ENCODE measurements around the gene RSAD1.

Gene RSAD1

DNA sequence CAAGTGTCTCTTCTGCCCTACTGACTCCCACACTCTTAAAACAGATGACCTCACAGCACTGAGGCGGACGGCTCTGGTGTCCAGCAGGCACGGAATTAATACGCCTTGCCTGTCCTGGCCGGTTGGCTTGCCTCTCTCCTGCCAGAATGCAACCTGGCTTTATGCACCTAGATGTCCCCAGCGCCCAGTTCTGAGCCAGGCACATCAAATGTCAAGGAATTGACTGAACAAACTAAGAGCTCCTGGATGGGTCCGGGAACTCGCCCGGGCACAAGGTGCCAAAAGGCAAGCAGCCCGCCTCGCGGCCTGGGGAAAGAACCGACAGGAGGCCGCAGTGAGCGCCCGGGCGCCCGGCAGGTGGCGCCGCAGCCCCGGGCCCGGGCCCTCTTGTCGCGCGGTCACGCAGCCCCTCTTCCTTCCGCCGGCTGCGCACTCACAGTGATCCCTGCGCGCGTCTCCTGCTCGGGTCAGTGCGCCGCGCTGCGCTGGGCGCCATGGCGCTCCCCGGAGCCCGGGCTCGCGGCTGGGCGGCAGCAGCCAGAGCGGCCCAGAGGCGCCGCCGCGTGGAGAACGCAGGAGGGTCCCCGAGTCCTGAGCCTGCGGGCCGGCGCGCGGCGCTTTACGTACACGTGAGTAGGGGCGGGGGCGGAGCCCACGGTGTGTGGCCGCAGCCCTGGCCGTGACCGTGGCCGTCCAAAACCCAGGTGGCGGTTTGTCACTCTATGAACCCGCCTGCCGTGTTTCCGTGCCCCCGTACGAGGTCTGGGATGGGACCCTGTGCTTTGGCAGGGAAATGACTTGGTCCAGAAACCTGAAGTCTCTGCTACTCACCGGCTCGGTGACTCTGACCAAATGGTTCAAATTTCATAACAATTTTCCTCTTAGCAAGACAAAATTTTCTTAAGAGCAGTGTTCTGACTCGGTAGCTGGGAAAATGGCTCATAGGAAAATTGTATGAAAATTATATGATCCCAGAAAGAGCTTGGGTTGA is at the start of gene RSAD1:
Gene RSAD1, plus strand, starts transcription at position 470 of the 991 bp plus-strand sequence. Its CDS starts 25 bp downstream, at position 495.
- DNase-seq: peak; percentile 72 to 77

DNA sequence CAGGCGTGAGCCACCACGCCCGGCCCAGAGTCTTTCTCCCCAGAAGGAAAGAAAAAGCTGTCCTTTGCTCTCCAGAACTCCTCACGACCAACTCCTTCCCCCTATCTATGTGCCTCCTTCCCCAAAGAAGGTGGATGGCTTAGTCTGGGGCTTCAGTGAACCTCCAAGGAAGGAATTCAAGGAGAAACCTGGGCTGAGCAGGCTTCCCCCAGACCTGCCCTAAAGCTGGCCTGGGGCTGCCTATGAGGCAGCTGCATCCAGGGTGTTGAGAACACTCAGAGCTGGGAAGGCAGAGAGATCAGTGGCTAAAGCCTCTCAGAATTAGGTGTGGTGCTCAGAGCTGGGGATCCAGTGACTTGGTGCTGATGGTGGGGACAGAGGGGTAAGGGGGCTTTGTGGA is 48.9 kb upstream of the RSAD1 start:
- DNase-seq: no peak

DNA sequence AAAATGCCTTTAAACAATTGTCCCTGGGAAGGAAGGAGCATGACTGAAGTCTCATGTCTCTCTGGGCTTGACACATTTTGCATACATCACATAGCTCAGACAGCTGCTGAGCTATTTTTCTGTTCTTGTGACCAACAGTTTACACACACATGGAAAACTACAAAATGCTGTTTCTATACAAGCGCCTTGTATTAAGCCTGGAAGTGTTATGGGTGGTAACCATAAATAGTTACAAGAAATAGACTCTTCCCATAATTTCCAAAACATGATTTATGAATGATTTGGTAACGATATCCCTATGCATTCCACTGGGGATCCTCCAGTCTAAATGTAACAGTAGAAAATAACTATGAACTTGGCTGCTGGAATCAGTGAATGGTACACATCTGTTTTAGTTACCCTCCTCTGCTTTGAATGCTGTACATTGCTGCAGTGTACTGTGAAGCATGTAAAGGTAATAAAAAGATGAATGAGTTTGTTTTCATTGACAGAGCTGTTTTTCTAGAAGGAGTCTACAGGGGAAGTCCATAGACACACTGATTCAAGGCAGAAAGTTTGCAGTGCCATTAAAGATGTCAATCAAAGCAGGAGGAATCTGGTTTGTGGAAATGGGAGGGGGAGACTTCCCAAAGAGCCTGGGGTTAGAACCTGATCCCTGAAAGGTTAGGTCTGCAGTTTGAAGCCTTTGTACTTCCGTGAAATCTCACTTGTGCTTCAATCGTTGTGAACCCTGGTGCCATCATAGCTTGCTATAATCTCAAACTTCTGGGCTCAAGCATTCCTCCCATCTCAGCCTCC is 47.6 kb upstream of the RSAD1 start:
- DNase-seq: no peak

DNA sequence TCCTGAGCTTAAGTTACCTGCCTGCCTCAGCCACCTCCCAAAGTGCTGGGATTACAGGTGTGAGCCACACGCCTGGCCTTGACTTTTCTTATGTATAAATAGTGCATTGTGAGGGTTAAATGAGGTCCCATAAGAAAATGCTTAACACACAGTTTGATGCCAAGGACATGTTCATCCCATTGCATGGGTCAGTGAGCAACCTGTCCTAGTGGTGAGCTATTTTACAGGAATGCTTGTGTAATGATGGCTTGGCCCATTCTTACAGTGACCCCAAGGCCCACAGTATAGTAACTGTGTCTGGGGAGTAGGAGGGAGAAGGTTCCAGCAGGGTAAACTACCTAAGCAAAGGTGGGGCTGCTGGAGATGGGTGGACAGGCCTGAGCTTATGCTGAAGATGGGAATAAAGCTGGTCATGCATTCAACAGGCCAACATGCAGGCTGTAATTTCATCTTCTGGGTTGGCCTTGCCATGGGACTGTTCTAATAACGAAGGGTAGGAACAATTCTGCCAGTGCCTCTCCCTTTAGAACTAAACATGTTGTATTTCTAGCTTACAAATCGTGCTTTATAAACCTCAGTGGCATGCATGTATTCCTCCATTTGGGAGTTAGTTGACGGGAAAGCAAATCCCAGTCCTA is 46.4 kb upstream of the RSAD1 start:
- no peak for DNase-seq

DNA sequence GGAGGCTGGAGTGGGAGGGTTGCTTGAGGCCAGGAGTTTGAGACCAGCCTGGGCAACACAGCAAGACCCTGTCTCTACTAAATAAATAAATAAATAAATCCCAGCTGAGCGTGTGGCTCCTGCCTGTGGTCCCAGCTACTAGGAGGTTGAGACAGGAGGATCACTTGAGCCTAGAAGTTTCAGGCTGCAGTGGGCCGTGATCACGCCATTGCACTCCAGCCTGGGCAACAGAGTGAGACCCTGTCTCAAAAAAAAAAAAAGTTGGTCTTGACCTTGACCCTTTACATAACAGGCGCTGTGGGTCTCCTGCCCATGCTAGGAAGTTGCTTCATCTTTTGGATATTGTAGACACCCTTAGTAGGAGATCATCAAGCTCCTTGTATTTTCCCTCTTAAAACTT is 41.3 kb upstream of the RSAD1 start:
- no peak for DNase-seq

DNA sequence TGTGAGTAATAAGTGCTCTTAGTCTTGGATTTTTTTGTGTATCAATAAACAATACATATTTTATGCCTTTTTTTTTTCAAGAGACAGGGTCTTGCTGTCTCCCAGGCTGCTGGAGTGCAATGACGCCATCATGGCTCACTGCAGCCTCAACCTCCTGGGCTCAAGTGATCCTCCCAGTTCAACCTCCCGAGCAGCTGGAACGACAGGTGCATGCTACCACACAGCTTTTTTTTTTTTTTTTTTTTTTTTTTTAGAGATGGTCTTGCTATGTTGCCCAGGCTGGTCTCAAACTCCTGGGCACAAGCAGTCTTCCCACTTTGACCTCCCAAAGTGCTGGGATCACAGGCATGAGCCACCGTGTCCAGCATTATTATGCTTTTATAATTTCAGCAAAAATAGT is 39.7 kb upstream of the RSAD1 start:
- no peak for DNase-seq

DNA sequence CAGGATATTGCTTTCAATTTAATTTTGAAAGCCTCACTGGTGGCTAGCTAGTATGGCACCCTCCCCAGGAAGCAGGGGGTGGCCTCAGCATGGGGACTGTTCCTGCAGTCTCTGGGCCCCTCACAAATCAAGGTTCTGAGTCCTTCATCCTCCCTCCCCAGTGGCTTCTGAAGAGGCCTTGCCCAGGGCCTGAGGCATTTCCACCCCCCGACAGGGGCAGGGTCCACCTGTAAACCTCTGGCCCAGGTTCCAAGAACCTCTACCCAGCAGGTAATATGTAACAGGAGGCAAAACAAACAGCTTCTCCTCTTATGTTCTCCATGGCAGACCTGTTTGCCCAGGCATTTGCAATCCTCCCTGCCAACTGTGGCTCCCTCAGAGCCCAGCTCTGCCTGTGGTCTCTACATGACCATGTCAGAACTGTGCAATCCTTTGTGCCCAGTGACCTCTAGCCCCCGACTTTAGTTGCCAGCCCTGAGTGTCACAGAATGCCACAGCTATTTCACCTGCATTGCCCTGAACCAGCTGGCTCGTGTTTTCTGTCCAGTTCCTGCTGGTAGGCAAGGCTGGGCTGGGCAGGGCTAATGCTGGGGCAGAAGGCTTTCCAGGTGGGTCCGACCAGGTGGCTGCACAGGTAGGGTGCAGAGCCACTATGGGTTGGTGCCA is 38.4 kb upstream of the RSAD1 start:
- DNase-seq: no peak

DNA sequence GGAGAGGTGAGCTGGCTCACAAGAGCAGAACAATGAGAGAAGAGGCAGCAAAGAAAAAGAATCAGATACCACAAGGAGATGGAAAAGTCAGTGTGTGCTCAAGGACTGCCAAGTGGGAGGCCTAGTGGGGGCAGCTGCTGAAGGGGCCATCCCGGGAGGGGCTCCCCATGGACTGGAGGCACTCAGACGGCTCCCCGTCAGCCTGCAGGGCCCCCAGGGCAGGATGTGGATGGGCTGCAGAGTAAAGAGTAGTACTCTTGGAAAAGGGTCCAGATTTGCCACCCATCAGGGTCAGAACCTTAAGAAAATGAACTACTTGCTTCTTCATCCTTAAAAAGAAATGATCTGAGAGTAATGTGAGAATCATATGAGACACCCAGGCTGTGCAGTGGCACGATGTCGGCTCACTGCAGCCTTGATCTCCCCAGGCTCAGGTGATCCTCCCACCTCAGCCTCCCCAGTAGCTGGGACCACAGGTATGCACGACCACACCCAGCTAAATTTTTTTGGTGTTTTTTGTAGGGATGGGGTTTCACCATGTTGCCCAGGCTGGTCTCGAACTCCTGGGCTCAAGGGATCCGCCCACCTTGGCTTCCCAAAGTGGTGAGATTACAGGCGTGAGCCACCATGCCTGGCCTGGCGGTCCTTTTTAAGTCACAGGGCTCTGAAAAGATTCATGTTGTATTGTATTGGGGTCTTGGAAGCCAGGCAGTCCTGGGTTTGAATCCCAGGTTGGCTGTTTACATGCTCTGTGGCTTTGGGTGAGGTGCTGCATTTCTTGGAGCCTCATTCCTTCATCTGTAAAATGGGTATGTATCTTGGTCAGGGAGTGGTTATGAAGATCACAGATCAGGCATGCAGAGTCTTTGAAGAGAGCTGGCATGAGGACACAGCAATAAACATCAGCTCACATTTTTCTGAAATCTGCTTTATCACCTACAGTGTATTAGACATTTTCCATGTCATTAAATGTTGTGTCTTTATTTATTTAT is 37.5 kb upstream of the RSAD1 start:
- DNase-seq: no peak

DNA sequence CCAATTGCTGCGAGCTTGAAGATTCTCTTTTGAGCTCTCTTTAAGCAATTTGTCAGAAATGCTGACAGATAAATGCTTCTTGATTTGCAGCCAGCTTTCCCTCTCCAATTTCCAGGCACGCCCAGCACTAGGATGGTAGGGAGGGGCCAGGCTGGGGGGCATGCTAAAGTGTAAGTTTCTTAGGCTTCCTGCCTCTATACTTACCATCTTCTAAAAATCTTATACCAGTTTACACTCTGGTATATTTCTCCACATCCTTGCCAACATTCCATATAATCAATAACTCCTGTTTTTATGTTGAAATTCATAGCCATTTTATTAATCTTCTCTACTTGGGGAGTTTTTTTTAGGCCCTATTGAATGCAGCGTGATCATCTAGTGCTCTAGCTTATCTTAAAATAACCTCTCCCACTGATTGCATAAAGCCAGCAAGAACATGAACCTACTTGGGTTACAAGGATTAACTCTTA is 35.1 kb upstream of the RSAD1 start:
- no peak for DNase-seq

DNA sequence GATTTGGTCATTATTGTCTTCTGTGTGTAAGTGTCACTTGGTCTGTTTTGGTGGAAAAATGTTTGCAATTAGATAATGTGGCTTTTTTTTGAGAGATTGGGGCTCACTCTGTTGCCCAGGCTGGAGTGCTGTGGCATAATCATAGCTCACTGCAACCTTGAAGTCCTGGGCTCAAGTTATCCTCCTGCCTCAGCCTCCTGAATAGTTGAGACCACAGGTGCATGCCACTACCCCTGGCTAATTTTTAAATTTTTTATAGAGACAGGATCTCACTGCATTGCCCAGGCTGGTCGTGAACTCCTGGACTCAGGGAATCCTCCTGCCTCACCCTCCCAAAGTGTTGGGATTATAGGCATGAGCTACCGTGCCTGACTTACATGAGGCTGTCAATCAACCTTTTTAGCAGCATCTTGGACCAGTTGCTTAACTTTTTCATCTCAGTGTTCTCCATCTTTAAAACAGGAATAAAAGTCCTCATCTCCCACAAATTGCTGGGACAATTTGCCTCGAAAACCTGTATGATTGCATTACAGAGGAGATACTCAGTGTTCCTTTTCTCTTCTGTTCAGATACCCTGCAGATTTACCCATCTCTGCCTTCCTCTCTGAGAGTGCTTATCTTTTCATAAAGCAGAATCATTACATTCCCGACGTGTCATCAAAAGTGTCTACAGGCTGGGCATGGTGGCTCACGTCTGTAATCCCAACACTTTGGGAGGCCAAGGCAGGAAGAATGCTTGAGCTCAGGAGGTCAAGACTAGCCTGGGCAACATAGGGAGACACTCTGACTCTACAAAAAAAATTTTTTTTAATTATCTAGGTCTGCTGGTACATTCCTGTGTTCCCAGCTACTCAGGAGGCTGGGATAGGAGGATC is 33.6 kb upstream of the RSAD1 start:
- DNase-seq: no peak

DNA sequence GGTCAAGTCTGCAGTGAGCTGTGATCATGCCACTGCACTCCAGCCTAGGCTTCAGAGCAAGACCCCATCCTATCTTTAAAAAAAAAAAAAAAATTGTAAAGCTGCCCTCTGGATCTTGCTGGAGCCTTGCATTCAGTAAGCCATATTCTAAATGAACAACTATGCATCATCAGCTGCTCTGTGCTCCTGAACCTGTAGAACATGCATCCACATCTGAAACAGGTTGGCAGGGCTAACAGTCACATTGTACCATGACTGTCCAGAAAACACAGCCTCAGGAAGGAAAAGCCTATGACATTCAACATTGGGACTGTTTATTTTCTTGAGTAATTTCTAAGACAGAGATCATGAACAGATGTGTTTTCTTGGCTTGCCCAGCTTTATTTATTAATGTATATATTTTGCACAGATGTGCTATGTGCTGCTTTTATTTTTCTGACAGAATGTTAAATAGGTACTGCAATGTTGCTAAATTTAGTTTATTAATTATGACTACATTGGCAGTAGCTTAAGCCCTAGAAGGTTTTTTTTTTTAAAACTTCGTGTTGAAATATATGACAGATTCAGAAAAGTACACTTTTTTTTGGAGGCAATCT is 32.8 kb upstream of the RSAD1 start:
- no peak for DNase-seq

DNA sequence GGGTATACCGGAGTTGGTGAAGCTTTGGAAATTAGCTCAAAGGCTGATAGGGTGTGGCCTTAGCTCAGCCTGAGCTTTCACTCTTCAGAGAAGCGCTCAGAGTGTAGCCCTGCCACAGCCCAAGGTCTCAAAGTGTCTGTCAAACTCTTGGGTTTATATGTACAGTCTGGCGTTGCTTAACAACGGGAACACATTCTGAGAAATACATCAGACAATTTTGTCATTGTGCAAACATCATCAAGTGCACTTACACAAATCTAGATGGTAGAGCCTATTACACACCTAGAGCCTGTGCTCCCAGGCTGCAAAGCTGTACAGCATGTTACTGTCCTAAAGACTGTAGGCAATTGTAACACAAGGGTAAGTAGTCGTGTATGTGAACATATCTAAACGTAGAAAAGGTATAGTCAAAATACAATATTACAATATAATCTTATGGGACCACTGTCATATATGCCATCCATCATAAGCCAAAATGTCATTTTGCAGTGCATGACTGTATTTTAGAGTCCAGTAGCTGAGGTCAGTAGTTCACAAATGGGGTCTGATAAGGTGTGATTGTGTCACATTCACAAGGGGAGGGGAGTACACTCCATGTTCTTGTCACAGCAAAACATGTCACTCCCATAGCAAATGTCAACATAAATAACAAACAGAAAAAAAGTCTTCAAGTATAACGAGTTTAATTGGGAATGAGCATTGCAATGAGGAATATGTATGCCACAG is 30.6 kb upstream of the RSAD1 start:
- DNase-seq: no peak

DNA sequence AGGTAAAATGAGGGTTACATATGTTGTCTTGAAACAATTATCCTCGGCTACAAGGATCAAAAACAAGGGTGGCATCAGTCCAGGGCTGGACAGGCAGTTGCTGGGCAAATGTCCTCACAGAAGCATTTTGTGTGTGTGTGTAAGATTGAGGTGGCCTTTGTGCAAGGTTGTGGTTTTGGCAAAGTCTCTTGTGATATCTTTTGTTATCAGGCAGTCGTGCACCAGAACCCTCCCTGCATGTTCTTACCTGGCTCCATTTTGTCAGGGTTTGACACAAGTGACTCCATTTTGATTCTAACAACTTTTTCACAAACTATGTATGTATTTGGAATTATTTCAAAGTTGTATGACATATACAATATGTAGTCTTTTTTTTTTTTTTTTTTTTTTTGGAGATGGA is 30.0 kb upstream of the RSAD1 start:
- no peak for DNase-seq

DNA sequence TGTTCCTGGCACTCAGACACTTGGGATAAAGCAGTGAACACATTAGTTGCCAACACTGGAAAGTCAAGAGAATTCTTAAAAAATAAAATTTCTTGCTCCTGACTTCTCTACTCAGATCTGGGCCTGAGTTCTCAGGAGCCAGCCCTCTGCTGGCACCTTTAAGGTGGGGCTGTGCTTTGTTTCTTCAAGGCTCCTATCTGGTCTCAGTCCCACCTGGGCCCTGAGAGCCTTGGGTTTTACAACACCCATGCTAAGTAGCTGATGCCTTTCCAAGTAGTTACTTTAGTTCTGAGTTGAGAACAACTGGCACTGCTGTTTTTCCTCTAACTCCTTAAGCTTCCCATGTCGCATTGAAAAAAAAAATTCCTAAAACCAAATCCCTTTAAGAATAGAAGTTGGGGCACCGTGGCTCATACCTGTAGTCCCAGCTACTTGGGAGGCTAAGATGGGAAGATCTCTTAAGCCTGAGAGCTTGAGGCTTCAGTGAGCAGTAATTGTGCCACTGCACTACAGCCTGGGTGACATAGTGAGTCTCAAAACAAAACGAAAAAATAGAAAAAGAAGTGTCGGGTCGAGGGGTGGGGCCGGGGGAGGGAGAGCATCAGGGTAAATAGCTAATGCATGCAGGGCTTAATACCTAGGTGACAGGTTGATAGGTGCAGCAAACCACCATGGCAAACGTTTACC is 26.6 kb upstream of the RSAD1 start:
- DNase-seq: no peak

DNA sequence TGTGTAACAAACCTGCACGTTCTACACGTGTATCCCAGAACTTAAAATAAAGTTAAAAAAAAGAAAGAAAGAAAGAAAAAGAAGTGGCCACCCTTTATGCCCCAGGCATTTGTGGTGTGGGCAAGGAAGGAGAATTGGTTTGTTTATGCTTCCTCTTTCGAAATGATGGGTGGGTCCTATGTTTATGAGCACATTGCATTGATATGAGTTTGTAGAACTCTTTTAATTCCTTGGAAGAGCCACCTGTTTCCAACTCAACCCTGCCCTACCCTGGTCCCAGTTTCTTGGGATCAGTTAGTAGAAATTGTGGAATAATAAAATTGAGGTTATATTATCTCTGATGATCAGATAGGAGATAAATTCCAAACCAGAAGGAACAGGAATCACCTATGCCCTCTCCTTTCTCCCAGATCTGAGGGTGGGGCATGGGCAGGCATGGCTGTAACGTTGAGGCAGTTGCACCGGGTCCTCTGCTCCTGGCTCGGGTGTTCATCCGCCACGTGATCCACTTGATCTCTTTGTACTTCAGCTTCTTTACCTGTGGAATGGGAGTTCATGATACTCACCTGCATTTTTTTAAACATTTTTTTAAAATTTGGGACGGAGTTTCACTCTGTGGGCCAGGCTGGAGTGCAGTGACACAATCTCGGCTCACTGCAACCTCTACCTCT is 25.9 kb upstream of the RSAD1 start:
- no peak for DNase-seq

DNA sequence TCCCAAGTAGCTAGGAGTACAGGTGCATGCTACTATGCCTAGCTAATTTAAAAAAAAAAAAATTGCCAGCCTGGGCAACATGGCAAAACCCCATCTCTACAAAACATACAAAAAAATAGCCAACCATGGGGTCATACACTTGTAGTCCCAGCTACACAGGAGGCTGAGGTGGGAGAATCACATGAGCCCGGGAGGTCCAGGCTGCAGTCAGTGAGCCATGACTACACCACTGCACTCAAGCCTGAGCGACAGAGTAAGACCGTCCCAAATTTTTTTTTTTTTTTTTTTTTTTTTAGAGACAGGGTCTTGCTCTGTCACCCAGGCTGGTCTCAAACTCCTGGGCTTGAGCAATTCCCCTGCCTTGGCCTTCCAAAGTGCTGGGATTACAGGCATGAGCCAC is 24.8 kb upstream of the RSAD1 start:
- DNase-seq: no peak

DNA sequence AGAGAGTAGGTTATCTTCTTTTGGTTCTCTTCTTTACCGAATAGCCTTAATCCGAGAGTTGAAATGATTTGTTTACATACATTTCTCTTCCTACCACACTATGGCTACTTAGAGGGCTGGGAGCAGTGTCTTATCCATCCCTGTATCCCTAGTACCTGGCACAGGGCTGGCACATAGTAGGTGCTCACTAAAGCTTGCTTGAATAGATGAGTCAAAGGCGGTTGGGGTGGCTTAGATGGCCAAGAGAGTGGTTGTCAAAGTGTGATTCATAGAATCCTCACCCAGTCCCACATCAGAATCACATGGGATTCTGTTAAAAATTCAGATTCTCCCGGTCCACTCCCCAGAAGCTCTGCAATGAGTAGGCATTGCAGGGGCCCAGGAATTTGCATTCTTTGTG is 21.0 kb upstream of the RSAD1 start:
- no peak for DNase-seq

DNA sequence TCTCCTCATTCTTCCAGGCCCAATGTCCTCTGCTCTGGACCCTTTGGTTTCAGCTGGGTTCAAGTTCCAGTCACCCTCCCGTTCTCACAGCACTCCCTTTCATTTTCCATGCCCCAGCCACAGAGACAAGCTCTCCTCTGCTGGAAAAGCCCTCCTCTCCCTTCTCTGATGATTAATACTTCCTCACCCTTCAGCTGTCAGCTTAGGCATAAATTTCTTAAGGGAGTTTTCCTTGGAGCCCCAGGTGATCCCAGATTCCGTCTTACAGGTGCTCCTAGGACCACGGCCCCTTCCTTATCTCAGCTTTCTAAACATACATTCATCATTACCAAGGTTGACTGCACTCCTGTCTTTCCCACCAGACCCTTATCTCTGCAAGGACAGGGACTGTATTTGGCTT is 20.4 kb upstream of the RSAD1 start:
- no peak for DNase-seq
